ENCODE data around the gene SAP30BP. TPM values are rescaled to one million over a fixed set of nuclear protein-coding genes. Genes with fewer than 3 reads are reported as not detected.

Gene SAP30BP
- total and polyA plus RNA-seq, 2 of the 13 experiments (the other 11 are each of a cell fraction or from before 2014, with no cell fraction given): 67.7 to 99.4 TPM

DNA sequence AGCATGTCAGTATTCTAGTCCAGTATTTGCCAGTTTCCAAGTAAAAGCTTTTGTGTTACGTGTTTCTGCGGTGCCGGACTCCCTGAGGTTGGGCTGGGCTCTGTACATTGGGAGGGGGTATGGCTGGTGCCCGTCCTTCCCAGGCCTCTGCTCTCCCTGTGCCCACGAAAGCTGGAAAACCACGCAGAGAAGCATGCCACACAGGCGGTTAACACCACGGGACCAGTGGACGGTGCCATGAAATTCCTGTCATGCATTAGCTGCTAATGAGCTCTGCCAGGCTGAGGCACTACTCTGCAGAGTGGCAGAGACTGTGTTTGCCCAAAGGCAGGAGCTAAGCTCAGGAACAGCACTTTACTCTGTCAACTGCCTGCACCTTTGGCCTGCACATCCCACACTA is 25.8 kb upstream of the SAP30BP start (continued):
- TF ChIP-seq HNRNPK (IDR thresholded peaks at IDR 0.05; ENCODE audit: low read depth, low read length, poor library complexity, severe bottlenecking) (no peak), ZNF672 (CRISPR knock-in tag; IDR thresholded peaks at IDR 0.05) (no peak), CC2D1A (CRISPR knock-in tag; IDR thresholded peaks at IDR 0.05) (no peak), ZNF331 (CRISPR knock-in tag; IDR thresholded peaks at IDR 0.05) (no peak), ZNF839 (CRISPR knock-in tag; IDR thresholded peaks at IDR 0.05; ENCODE audit: borderline replicate concordance) (no peak), GTF2F1 (IDR thresholded peaks at IDR 0.05; ENCODE audit: low read length) (no peak), PRDM4 (CRISPR knock-in tag; IDR thresholded peaks at IDR 0.05; ENCODE audit: borderline replicate concordance) (no peak), NFKB2 (CRISPR knock-in tag; IDR thresholded peaks at IDR 0.05; ENCODE audit: borderline replicate concordance) (no peak), ZNF546 (CRISPR knock-in tag; conservative IDR thresholded peaks at IDR 0.05) (no peak), NFE2 (CRISPR knock-in tag; IDR thresholded peaks at IDR 0.05) (no peak), TMF1 (CRISPR knock-in tag; IDR thresholded peaks at IDR 0.05; ENCODE audit: low read depth) (no peak), ZNF253 (CRISPR knock-in tag; IDR thresholded peaks at IDR 0.05; ENCODE audit: borderline replicate concordance) (no peak)
- TF ChIP-seq, protein P1, sequence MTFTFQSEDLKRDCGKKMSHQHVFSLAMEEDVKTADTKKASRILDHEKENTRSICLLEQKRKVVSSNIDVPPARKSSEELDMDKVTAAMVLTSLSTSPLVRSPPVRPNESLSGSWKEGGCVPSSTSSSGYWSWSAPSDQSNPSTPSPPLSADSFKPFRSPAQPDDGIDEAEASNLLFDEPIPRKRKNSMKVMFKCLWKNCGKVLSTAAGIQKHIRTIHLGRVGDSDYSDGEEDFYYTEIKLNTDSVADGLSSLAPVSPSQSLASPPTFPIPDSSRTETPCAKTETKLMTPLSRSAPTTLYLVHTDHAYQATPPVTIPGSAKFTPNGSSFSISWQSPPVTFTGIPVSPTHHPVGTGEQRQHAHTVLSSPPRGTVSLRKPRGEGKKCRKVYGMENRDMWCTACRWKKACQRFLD (CRISPR knock-in tag; IDR thresholded peaks at IDR 0.05; ENCODE audit: borderline replicate concordance): no peak
- TF ChIP-seq, protein P2, sequence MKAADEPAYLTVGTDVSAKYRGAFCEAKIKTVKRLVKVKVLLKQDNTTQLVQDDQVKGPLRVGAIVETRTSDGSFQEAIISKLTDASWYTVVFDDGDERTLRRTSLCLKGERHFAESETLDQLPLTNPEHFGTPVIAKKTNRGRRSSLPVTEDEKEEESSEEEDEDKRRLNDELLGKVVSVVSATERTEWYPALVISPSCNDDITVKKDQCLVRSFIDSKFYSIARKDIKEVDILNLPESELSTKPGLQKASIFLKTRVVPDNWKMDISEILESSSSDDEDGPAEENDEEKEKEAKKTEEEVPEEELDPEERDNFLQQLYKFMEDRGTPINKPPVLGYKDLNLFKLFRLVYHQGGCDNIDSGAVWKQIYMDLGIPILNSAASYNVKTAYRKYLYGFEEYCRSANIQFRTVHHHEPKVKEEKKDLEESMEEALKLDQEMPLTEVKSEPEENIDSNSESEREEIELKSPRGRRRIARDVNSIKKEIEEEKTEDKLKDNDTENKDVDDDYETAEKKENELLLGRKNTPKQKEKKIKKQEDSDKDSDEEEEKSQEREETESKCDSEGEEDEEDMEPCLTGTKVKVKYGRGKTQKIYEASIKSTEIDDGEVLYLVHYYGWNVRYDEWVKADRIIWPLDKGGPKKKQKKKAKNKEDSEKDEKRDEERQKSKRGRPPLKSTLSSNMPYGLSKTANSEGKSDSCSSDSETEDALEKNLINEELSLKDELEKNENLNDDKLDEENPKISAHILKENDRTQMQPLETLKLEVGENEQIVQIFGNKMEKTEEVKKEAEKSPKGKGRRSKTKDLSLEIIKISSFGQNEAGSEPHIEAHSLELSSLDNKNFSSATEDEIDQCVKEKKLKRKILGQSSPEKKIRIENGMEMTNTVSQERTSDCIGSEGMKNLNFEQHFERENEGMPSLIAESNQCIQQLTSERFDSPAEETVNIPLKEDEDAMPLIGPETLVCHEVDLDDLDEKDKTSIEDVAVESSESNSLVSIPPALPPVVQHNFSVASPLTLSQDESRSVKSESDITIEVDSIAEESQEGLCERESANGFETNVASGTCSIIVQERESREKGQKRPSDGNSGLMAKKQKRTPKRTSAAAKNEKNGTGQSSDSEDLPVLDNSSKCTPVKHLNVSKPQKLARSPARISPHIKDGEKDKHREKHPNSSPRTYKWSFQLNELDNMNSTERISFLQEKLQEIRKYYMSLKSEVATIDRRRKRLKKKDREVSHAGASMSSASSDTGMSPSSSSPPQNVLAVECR (CRISPR knock-in tag; IDR thresholded peaks at IDR 0.05; ENCODE audit: borderline replicate concordance): no peak
- TF ChIP-seq, protein P3, sequence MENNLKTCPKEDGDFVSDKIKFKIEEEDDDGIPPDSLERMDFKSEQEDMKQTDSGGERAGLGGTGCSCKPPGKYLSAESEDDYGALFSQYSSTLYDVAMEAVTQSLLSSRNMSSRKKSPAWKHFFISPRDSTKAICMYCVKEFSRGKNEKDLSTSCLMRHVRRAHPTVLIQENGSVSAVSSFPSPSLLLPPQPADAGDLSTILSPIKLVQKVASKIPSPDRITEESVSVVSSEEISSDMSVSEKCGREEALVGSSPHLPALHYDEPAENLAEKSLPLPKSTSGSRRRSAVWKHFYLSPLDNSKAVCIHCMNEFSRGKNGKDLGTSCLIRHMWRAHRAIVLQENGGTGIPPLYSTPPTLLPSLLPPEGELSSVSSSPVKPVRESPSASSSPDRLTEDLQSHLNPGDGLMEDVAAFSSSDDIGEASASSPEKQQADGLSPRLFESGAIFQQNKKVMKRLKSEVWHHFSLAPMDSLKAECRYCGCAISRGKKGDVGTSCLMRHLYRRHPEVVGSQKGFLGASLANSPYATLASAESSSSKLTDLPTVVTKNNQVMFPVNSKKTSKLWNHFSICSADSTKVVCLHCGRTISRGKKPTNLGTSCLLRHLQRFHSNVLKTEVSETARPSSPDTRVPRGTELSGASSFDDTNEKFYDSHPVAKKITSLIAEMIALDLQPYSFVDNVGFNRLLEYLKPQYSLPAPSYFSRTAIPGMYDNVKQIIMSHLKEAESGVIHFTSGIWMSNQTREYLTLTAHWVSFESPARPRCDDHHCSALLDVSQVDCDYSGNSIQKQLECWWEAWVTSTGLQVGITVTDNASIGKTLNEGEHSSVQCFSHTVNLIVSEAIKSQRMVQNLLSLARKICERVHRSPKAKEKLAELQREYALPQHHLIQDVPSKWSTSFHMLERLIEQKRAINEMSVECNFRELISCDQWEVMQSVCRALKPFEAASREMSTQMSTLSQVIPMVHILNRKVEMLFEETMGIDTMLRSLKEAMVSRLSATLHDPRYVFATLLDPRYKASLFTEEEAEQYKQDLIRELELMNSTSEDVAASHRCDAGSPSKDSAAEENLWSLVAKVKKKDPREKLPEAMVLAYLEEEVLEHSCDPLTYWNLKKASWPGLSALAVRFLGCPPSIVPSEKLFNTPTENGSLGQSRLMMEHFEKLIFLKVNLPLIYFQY (CRISPR knock-in tag; IDR thresholded peaks at IDR 0.05; ENCODE audit: borderline replicate concordance): no peak
